Liver (tissue), 3 donors: ENCODE measurements around the gene APBA2.

ENCODE experiments used
- ATF3 ChIP-seq: IDR thresholded peaks from 2 replicates; pipeline ENCODE4 v1.6.1; 2016; ENCODE audit warnings: antibody characterized with exemption
- CTCF ChIP-seq: fragments of 150-350 bp; IDR thresholded peaks from 2 replicates; pipeline ENCODE4 v1.5.1; 2017; ENCODE audit warnings: improper control_type of control experiment, low read depth, low read length; ENCODE audit not compliant: missing input control
- EGR1 ChIP-seq, 2 donors: IDR thresholded peaks; 2 replicates each; pipeline ENCODE4 v1.6.1; 2016 to 2018; ENCODE audit warnings: antibody characterized with exemption in 2 of 2, low read depth in 2 of 2
- GABPA ChIP-seq, 2 donors: IDR thresholded peaks in 1 of 2; conservative IDR thresholded peaks in 1 of 2; 2 replicates each; pipeline ENCODE4 v1.6.1; 2016; ENCODE audit warnings: antibody characterized with exemption in 2 of 2, mild to moderate bottlenecking in 1 of 2, moderate library complexity in 1 of 2
- HNF4G ChIP-seq: IDR thresholded peaks from 2 replicates; pipeline ENCODE4 v1.6.1; 2016; ENCODE audit warnings: antibody characterized with exemption
- JUND ChIP-seq, 2 donors: IDR thresholded peaks; 2 replicates each; pipeline ENCODE4 v1.6.1; 2016; ENCODE audit warnings: antibody characterized with exemption in 2 of 2
- MAX ChIP-seq: IDR thresholded peaks from 2 replicates; pipeline ENCODE4 v1.6.1; 2016; ENCODE audit warnings: antibody characterized with exemption
- RAD21 ChIP-seq, 2 donors: IDR thresholded peaks; 2 replicates each; pipeline ENCODE4 v1.6.1; 2016; ENCODE audit warnings: antibody characterized with exemption in 2 of 2, mild to moderate bottlenecking in 2 of 2
- REST ChIP-seq: IDR thresholded peaks from 2 replicates; pipeline ENCODE4 v1.6.1; 2016; ENCODE audit warnings: antibody characterized with exemption, mild to moderate bottlenecking
- SP1 ChIP-seq: IDR thresholded peaks from 2 replicates; pipeline ENCODE4 v1.6.1; 2018; ENCODE audit warnings: antibody characterized with exemption, mild to moderate bottlenecking
- TAF1 ChIP-seq: conservative IDR thresholded peaks from 2 replicates; pipeline ENCODE4 v1.6.1; 2016; ENCODE audit warnings: antibody characterized with exemption, mild to moderate bottlenecking
- YY1 ChIP-seq: IDR thresholded peaks from 2 replicates; pipeline ENCODE4 v1.6.1; 2016; ENCODE audit warnings: antibody characterized with exemption, mild to moderate bottlenecking
- ZBTB33 ChIP-seq: IDR thresholded peaks from 2 replicates; pipeline ENCODE4 v1.6.1; 2016; ENCODE audit warnings: antibody characterized with exemption
- donor health status: healthy.
- donor health status: healthy.

- TF ChIP-seq CTCF (no peak), ATF3 (no peak), MAX (no peak), RAD21 (IDR thresholded peaks at IDR 0.05) (no peak), GABPA (IDR thresholded peaks at IDR 0.05 in 1 of 2, conservative IDR thresholded peaks at IDR 0.05 in 1 of 2) (no peak), YY1 (no peak), HNF4G (no peak), TAF1 (no peak), ZBTB33 (no peak), REST (no peak), SP1 (no peak), EGR1 (IDR thresholded peaks at IDR 0.05; ENCODE audit: low read depth in 2 of 2) (no peak), JUND (IDR thresholded peaks at IDR 0.05) (no peak)
These were observed 12.2 kb downstream of the APBA2 start for GRCh38 chr15:28897861-28898585.
